ENCODE data around the gene HEPH. TPM values are rescaled to one million over a fixed set of nuclear protein-coding genes. Genes with fewer than 3 reads are reported as not detected.

The HEPH gene
- total RNA-seq, 1 donor from 2014 or later = 16.9 TPM

DNA sequence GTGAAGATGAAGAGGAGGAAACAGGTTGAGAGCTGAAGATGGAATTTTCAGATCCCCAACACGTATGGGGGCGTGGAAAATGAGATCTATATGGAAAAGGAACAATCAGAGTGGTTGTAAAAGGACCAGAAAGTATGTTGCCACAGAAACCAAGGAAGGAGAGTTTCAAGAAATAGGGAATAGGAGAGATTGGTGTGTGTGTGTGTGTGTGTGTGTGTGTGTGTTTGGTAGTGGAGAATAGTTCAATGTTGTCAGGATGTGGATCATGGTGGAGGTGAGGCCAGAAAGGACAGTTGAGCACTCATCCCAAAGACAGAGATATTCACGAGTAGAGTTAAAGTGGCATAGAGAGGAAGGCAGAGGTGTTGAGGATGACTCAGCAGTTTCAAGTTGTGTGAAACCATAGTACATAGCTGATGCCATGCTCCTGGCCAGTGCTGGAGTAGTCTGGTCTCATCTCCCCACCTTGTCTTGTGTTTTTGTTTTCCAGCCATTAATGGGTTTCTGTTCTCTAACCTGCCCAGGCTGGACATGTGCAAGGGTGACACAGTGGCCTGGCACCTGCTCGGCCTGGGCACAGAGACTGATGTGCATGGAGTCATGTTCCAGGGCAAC is 36.1 kb downstream of the HEPH start:
- Histone ChIP-seq H3K4me3 (no peak overlapping the region), H3K4me1 (no peaks in the 10 kb centered on the region), H3K9me3 (no peaks in the 10 kb centered on the region), H3K27ac (no peak overlapping the region), H3K27me3 (no peaks in the 10 kb centered on the region), H3K36me3 (no peaks in the 10 kb centered on the region)
- DNase-seq (no peak), ATAC-seq (no peak)
- TF ChIP-seq, protein P1, sequence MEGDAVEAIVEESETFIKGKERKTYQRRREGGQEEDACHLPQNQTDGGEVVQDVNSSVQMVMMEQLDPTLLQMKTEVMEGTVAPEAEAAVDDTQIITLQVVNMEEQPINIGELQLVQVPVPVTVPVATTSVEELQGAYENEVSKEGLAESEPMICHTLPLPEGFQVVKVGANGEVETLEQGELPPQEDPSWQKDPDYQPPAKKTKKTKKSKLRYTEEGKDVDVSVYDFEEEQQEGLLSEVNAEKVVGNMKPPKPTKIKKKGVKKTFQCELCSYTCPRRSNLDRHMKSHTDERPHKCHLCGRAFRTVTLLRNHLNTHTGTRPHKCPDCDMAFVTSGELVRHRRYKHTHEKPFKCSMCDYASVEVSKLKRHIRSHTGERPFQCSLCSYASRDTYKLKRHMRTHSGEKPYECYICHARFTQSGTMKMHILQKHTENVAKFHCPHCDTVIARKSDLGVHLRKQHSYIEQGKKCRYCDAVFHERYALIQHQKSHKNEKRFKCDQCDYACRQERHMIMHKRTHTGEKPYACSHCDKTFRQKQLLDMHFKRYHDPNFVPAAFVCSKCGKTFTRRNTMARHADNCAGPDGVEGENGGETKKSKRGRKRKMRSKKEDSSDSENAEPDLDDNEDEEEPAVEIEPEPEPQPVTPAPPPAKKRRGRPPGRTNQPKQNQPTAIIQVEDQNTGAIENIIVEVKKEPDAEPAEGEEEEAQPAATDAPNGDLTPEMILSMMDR (IDR thresholded peaks at IDR 0.05) = no peak
- intact Hi-C loops (cut with DNase I) = no loop called here

DNA sequence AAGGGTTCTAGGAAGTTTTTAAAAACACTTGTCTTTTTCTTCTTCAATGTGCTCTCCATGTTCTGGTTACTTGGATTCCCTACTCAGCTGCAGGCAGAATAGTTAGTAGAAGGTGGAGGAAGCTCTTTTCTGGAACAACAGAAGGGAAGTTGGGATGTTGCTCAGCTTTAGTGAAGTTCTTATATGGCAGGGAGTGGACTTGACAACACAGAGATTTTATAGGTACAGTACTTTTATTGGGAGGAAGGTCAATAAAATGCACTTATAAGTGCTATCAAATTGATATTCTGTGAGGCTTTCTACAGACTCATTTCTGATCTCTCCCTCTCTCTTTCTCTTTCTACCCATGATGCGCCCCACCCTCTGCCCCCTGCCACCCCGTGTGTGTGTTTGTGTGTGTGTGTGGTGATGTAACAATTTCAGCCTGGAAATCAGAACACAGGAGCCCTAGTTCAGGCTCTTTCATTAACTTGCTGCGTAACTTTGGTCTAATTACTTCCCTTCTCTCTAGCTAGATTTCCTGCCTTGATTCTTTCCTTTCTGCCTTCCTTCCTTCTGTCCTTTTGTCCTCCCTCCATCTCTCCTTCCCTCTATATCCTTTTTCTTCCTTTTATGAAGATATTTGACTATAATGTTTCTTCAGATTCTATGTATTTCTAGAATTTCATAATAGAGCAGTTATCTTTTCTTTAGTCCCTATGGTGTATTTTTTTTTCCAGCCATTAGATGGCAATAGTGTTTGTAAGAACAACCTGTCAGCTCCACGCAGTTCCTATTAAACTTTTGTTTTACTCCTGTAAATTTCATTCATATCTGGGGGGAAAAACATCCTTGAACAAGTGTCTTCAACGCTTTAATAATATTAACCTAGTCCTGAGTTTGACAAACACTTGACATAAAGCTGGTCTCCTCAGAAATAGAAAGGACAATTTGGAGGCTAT is 37.1 kb downstream of the HEPH start:
- Histone ChIP-seq H3K4me3 (no peak overlapping the region), H3K27me3 (no peaks in the 10 kb centered on the region), H3K27ac (no peak overlapping the region), H3K36me3 (no peaks in the 10 kb centered on the region), H3K9me3 (no peaks in the 10 kb centered on the region), H3K4me1 (no peaks in the 10 kb centered on the region)
- intact Hi-C loops (cut with DNase I) = no loop called here
- TF ChIP-seq, protein P1 (IDR thresholded peaks at IDR 0.05) = peak; percentile 28
- DNase-seq (no peak), ATAC-seq (no peak)

DNA sequence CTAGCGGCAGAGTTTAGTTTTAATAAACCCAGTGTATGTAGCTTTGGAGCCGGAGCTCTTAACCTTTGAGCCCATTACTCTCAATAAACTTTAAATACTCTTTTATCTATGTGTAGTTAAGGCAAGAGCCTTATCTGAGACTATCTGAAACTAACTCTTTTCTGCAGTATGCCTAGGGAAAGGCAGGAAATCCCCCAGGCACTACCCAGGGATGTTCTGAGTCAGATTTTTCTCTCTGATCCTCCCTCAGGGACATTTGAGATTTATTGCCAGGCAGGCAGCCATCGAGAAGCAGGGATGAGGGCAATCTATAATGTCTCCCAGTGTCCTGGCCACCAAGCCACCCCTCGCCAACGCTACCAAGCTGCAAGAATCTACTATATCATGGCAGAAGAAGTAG is 39.1 kb downstream of the HEPH start:
- H3K4me3 ChIP-seq = no peak overlapping the region
- H3K27me3 ChIP-seq = no peaks in the 10 kb centered on the region
- no peaks in the 10 kb centered on the region for H3K4me1 ChIP-seq
- TF ChIP-seq, protein P1 (IDR thresholded peaks at IDR 0.05) = no peak
- intact Hi-C loops (cut with DNase I) = no loop called here
- no peak overlapping the region for H3K27ac ChIP-seq
- no peaks in the 10 kb centered on the region for H3K9me3 ChIP-seq
- H3K36me3 ChIP-seq = no peaks in the 10 kb centered on the region
- no peak for ATAC-seq
- no peak for DNase-seq

GRCh38 chrX:66221856-66222255 is 57.8 kb downstream of the HEPH start:
- Histone ChIP-seq H3K4me1 (no peaks in the 10 kb centered on the region), H3K4me3 (no peak overlapping the region), H3K27me3 (no peaks in the 10 kb centered on the region), H3K9me3 (no peaks in the 10 kb centered on the region), H3K27ac (no peak overlapping the region), H3K36me3 (no peaks in the 10 kb centered on the region)
- intact Hi-C loops (cut with DNase I) = no loop called here
- DNase-seq (no peak), ATAC-seq (no peak)
- TF ChIP-seq, protein P1 (IDR thresholded peaks at IDR 0.05) = no peak

DNA sequence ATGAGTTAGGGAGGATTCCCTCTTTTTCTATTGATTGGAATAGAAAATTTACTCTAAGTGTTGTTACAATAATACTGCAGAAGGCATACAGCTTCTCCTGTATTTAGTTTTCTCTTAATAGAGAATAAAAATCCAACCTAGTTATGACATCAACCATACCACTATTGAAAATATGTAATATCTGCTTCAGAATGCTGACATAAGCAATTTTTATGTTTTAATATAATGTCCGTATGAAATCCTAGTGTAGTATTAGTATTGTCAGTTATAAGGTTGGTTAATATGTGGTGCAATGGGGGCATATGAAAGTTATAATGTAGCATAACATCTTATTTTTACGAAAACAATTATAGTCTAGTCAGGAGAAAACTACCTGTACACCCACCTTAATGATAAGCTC is 68.2 kb downstream of the HEPH start:
- TF ChIP-seq, protein P1 (IDR thresholded peaks at IDR 0.05) = no peak
- no peaks in the 10 kb centered on the region for H3K4me1 ChIP-seq
- no peak overlapping the region for H3K4me3 ChIP-seq
- intact Hi-C loops (cut with DNase I) = no loop called here
- no peaks in the 10 kb centered on the region for H3K27me3 ChIP-seq
- no peak for ATAC-seq
- H3K9me3 ChIP-seq = no peaks in the 10 kb centered on the region
- H3K27ac ChIP-seq = no peak overlapping the region
- H3K36me3 ChIP-seq = no peaks in the 10 kb centered on the region
- DNase-seq = no peak
